Endodermal cell (in vitro differentiated cells): ENCODE measurements around the gene NDUFS4. TPM values are rescaled to one million over a fixed set of nuclear protein-coding genes. Genes with fewer than 3 reads are reported as not detected.

ENCODE experiments used
- DNase-seq: peaks from one replicate; pipeline ENCODE4 v3.0.0-alpha.2; 2017
- H3K27ac ChIP-seq: 2 replicates; pipeline ENCODE4 v1.5.1; 2013; ENCODE audit warnings: mild to moderate bottlenecking, low read depth, low read length, moderate library complexity
- H3K27me3 ChIP-seq: 2 replicates; pipeline ENCODE4 v1.6.1; 2013; ENCODE audit warnings: mild to moderate bottlenecking, low read length, moderate library complexity; ENCODE audit not compliant: insufficient read depth, control insufficient read depth, poor library complexity, severe bottlenecking
- H3K36me3 ChIP-seq: 2 replicates; pipeline ENCODE4 v1.7.0; 2013; ENCODE audit warnings: mild to moderate bottlenecking, low read length, moderate library complexity; ENCODE audit not compliant: control insufficient read depth, insufficient read depth
- H3K4me1 ChIP-seq: one replicate; pipeline ENCODE4 v1.7.0; 2013; ENCODE audit warnings: low read length; ENCODE audit not compliant: control insufficient read depth, insufficient read depth
- H3K4me3 ChIP-seq: 2 replicates; pipeline ENCODE4 v1.5.1; 2013; ENCODE audit warnings: mild to moderate bottlenecking, low read length, moderate library complexity
- H3K9ac ChIP-seq: 2 replicates; pipeline ENCODE4 v1.6.1; 2013; ENCODE audit warnings: mild to moderate bottlenecking, low read length, moderate library complexity; ENCODE audit not compliant: poor library complexity, severe bottlenecking; ENCODE audit errors: extremely low read depth
- H3K9me3 ChIP-seq: 2 replicates; pipeline ENCODE4 v1.6.1; 2013; ENCODE audit warnings: mild to moderate bottlenecking, low read length, moderate library complexity; ENCODE audit not compliant: control insufficient read depth
- H3K27ac Mint-ChIP-seq: 2 replicates; pipeline ENCODE4 v1.8.0; 2020; ENCODE audit warnings: mixed read lengths
- H3K27me3 Mint-ChIP-seq: 2 replicates; pipeline ENCODE4 v1.8.0; 2021; ENCODE audit warnings: mild to moderate bottlenecking, mixed read lengths; ENCODE audit not compliant: insufficient read depth
- H3K36me3 Mint-ChIP-seq: 2 replicates; pipeline ENCODE4 v1.8.0; 2020; ENCODE audit warnings: low read depth, mixed read lengths
- H3K4me1 Mint-ChIP-seq: 2 replicates; pipeline ENCODE4 v1.8.0; 2020; ENCODE audit warnings: mixed read lengths
- H3K4me3 Mint-ChIP-seq: 2 replicates; pipeline ENCODE4 v1.8.0; 2020; ENCODE audit warnings: mild to moderate bottlenecking, moderate library complexity, mixed read lengths
- H3K9me3 Mint-ChIP-seq: 2 replicates; pipeline ENCODE4 v1.8.0; 2020; ENCODE audit warnings: mild to moderate bottlenecking, mixed read lengths
- CTCF ChIP-seq: fragments of 200-600 bp; sonication (generic); conservative IDR thresholded peaks from 2 replicates; pipeline ENCODE4 v1.5.0; 2021; ENCODE audit warnings: antibody characterized with exemption, mild to moderate bottlenecking
- WGBS, 2 experiments: methylation state at CpG; one replicate each; pipeline versions ENCODE4 v1.1.5 to v1.1.7; 2013; ENCODE audit warnings: missing lambda C conversion rate in 2 of 2, mixed read lengths in 1 of 2; ENCODE audit not compliant: insufficient coverage in 1 of 2, insufficient read length in 1 of 2; 5-methylcytosine and 5-hydroxymethylcytosine counted together
- total RNA-seq, 2 donors: library from RNA; stranded (reverse); fragmentation: NEBNext Ultra II Directional in 1 of 2; extraction: Animal tissue kit (Norgen Biotek cat#: 25700) in 1 of 2; gene quantifications; 2 replicates in 1 of 2; 3 replicates in 1 of 2; pipeline ENCODE4 v1.2.1, GENCODE V29; 2021

NDUFS4 gene
- total RNA-seq, 2 donors from 2014 or later: 55.0 to 88.3 TPM

- Histone ChIP-seq H3K9me3 (peaks cover 11% of the 10 kb centered on the region), H3K4me3 (no peak overlapping the region), H3K27me3 (no peaks in the 10 kb centered on the region), H3K4me1 (peaks cover 5% of the 10 kb centered on the region), H3K9ac (no peak overlapping the region), H3K27ac (peak overlapping the region; percentile 19), H3K36me3 (no peaks in the 10 kb centered on the region)
- no peak overlapping the region for H3K4me3 Mint-ChIP-seq
- DNase-seq: no peak
- no peak overlapping the region for H3K27ac Mint-ChIP-seq
- peaks cover 4% of the 10 kb centered on the region for H3K36me3 Mint-ChIP-seq
- peaks cover 5% of the 10 kb centered on the region for H3K9me3 Mint-ChIP-seq
- no peaks in the 10 kb centered on the region for H3K27me3 Mint-ChIP-seq
- H3K4me1 Mint-ChIP-seq: peaks cover 7% of the 10 kb centered on the region
- no peak for TF ChIP-seq CTCF
Measured at GRCh38 chr5:53568401-53568800, 8.0 kb downstream of the NDUFS4 start.

- H3K36me3 Mint-ChIP-seq: peaks cover 4% of the 10 kb centered on the region
- DNase-seq: no peak
- no peaks in the 10 kb centered on the region for H3K27me3 Mint-ChIP-seq
- H3K4me1 ChIP-seq: peaks cover 3% of the 10 kb centered on the region
- H3K4me3 ChIP-seq: no peak overlapping the region
- H3K9ac ChIP-seq: no peak overlapping the region
- WGBS, 2 experiments: 90% methylated on average over 1 of the region's 1 CpG; no CpG with 5 or more reads in 1 of the 2 experiments
- no peak for TF ChIP-seq CTCF
- no peak overlapping the region for H3K27ac Mint-ChIP-seq
- H3K4me1 Mint-ChIP-seq: peaks cover 4% of the 10 kb centered on the region
- H3K9me3 Mint-ChIP-seq: peaks cover 5% of the 10 kb centered on the region
- H3K36me3 ChIP-seq: no peaks in the 10 kb centered on the region
- H3K9me3 ChIP-seq: peaks cover 11% of the 10 kb centered on the region
- H3K4me3 Mint-ChIP-seq: no peak overlapping the region
- peak overlapping the region; percentile 19 for H3K27ac ChIP-seq
- H3K27me3 ChIP-seq: no peaks in the 10 kb centered on the region
Measured at GRCh38 chr5:53568871-53569270, 8.4 kb downstream of the NDUFS4 start.

GRCh38 chr5:53569453-53569852 is 9.0 kb downstream of the NDUFS4 start:
- Mint-ChIP-seq H3K4me1 (no peaks in the 10 kb centered on the region), H3K36me3 (peaks cover 4% of the 10 kb centered on the region), H3K4me3 (no peak overlapping the region), H3K27ac (no peak overlapping the region), H3K27me3 (no peaks in the 10 kb centered on the region), H3K9me3 (peaks cover 5% of the 10 kb centered on the region)
- no peak for TF ChIP-seq CTCF
- Histone ChIP-seq H3K4me3 (no peak overlapping the region), H3K9ac (no peak overlapping the region), H3K27me3 (no peaks in the 10 kb centered on the region), H3K9me3 (peaks cover 11% of the 10 kb centered on the region), H3K4me1 (no peaks in the 10 kb centered on the region), H3K27ac (no peak overlapping the region), H3K36me3 (no peaks in the 10 kb centered on the region)
- DNase-seq: no peak
- WGBS, 2 experiments: 93 to 94% methylated on average over 2 to 3 of the region's 4 CpGs
